K562 (cell line): ENCODE measurements around the gene ARMC9. TPM values are rescaled to one million over a fixed set of nuclear protein-coding genes. Genes with fewer than 3 reads are reported as not detected.
"Not testable (repeated sequence)": the region's sequence is repeated elsewhere in the genome, so short reads cannot be mapped to it uniquely, and the experiment has no call there.

Experiments
- ATAC-seq: fragments of 200-7000 bp; cut with Tn5 transposase; 3 replicates; pipeline ENCODE4 v1.9.1; 2020; ENCODE audit warnings: moderate library complexity
- BruUV-seq: library from RNA; stranded (reverse); fragments of 400-500 nt; replicated peaks from 2 replicates; lab custom pipeline; 2021; lab: Mats Ljungman, UMichigan
- CTCF ChIA-PET: fragments of 300-600 bp; formaldehyde crosslinking; extraction: SDS; loops from one replicate; lab custom pipeline; 2021; ENCODE audit warnings: low intra/inter-chr PET ratio; lab: Yijun Ruan, JAX
- POLR2A ChIA-PET: fragments of 300-600, 350-650 bp; sonication (Branson Sonifier 250); formaldehyde crosslinking; extraction: SDS; loops from one replicate; lab custom pipeline; 2021; ENCODE audit warnings: antibody characterized with exemption, inconsistent platforms; lab: Yijun Ruan, JAX
- DNase-seq, 4 experiments: peaks; one replicate each; pipeline versions ENCODE4 v3.0.0 to v3.0.0-alpha.2; 2011 to 2018; ENCODE audit warnings: low spot score in 3 of 4, mixed read lengths in 3 of 4; ENCODE audit errors: extremely low read depth in 1 of 4
- FAIRE-seq: peaks from 2 replicates; lab custom pipeline; 2011; peaks lifted over from hg19 to GRCh38; lab: Jason Lieb, UNC
- H2AFZ ChIP-seq: 2 replicates; pipeline ENCODE4 v1.6.0; 2011; ENCODE audit warnings: low read depth, low read length, control low read depth, inconsistent platforms
- H3K27ac ChIP-seq: fragments of 200-600 bp; 3 replicates; pipeline ENCODE4 v1.8.0; 2011; ENCODE audit warnings: low read depth, mild to moderate bottlenecking, control low read depth, inconsistent platforms, low read length, moderate library complexity, mixed read lengths; ENCODE audit errors: extremely low read depth
- H3K27me3 ChIP-seq, 2 experiments: fragments of 300-600 bp in 1 of 2; 2 replicates in 1 of 2; 3 replicates in 1 of 2; pipeline versions ENCODE4 v1.6.0 to v1.8.0; 2011; ENCODE audit warnings: inconsistent platforms in 2 of 2, low read length in 2 of 2, mild to moderate bottlenecking in 1 of 2, mixed read lengths in 1 of 2, moderate library complexity in 1 of 2; ENCODE audit not compliant: control insufficient read depth in 2 of 2, insufficient read depth in 2 of 2
- H3K36me3 ChIP-seq: fragments of 300-600 bp; 3 replicates; pipeline ENCODE4 v1.8.0; 2011; ENCODE audit warnings: mild to moderate bottlenecking, low read length, inconsistent platforms; ENCODE audit not compliant: control insufficient read depth, insufficient read depth
- H3K4me1 ChIP-seq, 2 experiments: fragments of 200-600 bp in 1 of 2; replicated peaks in 1 of 2; 2 replicates in 1 of 2; 3 replicates in 1 of 2; pipeline versions ENCODE4 v1.5.1 to v1.8.0; 2011; ENCODE audit warnings: inconsistent platforms in 2 of 2, low read length in 2 of 2, mild to moderate bottlenecking in 1 of 2, mixed read lengths in 1 of 2, moderate library complexity in 1 of 2; ENCODE audit not compliant: control insufficient read depth in 2 of 2, insufficient read depth in 2 of 2
- H3K4me2 ChIP-seq: 2 replicates; pipeline ENCODE4 v1.6.1; 2011; ENCODE audit warnings: low read length, control low read depth, inconsistent platforms, mixed read lengths; ENCODE audit not compliant: insufficient read depth
- H3K4me3 ChIP-seq: fragments of 200-600 bp; sonication (generic), shearing (Covaris generic); 2 replicates; pipeline ENCODE4 v1.5.1; 2016; ENCODE audit warnings: control low read depth, inconsistent platforms
- H3K79me2 ChIP-seq: fragments of 200-600 bp; 3 replicates; pipeline ENCODE4 v1.8.0; 2011; ENCODE audit warnings: low read length, inconsistent platforms; ENCODE audit not compliant: control insufficient read depth, insufficient read depth
- H3K9ac ChIP-seq, 2 experiments: 2 replicates each; pipeline versions ENCODE4 v1.6.0 to v1.6.1; 2011; ENCODE audit warnings: low read depth in 2 of 2, low read length in 2 of 2, control low read depth in 1 of 2, inconsistent platforms in 1 of 2, mild to moderate bottlenecking in 1 of 2, mixed read lengths in 1 of 2; ENCODE audit not compliant: insufficient read depth in 1 of 2
- H3K9me1 ChIP-seq: one replicate; pipeline ENCODE4 v1.6.0; 2011; ENCODE audit warnings: inconsistent platforms, mild to moderate bottlenecking, low read length, moderate library complexity; ENCODE audit not compliant: control insufficient read depth, insufficient read depth
- H3K9me3 ChIP-seq: replicated peaks from 2 replicates; pipeline ENCODE4 v1.5.1; 2011; ENCODE audit warnings: low read depth, low read length, inconsistent platforms; ENCODE audit not compliant: control insufficient read depth, insufficient read depth
- H4K20me1 ChIP-seq: replicated peaks from 2 replicates; pipeline ENCODE4 v1.6.1; 2011; ENCODE audit warnings: low read length, inconsistent platforms, mixed read lengths; ENCODE audit not compliant: control insufficient read depth, insufficient read depth
- C11orf30 ChIP-seq: fragments of 450-650 bp; IDR thresholded peaks from 2 replicates; pipeline ENCODE4 v1.6.1; 2016; ENCODE audit warnings: low read depth, mild to moderate bottlenecking
- EGR1 ChIP-seq: fragments of 450-650 bp; conservative IDR thresholded peaks from 2 replicates; pipeline ENCODE4 v1.6.1; 2017; ENCODE audit warnings: mild to moderate bottlenecking
- WGBS: fragments of 100-300 bp; shearing (Covaris generic); methylation state at CpG from one replicate; pipeline ENCODE4 v1.1.6; 2016; ENCODE audit warnings: low coverage, mixed read lengths; ENCODE audit not compliant: insufficient coverage; ENCODE audit errors: missing lambda C conversion rate; 5-methylcytosine and 5-hydroxymethylcytosine counted together
- in situ Hi-C: fragments of 300-500 bp; cut with MboI; formaldehyde crosslinking; loops from 4 replicates; pipeline ENCODE4 v1.15.0; 2018; ENCODE audit warnings: inconsistent platforms, mixed read lengths
- intact Hi-C: fragments of 100-400 bp; cut with micrococcal nuclease; formaldehyde crosslinking; loops from 2 replicates; pipeline ENCODE4 v1.14.2; 2022
- polyA plus RNA-seq, 8 experiments: library from polyadenylated mRNA; depleted of rRNA in 4 of 8; stranded (reverse) in 5 of 8; unstranded in 3 of 8; fragments of >200 nt; fragmentation: Nextera tagmentation in 2 of 8; fragmentation: Illumina TruSeq in 1 of 8; extraction: Ambion mirVana in 2 of 8; extraction: Trizol in 1 of 8; gene quantifications; 2 replicates each; pipeline versions ENCODE4 v1.2.1 to v1.2.3, GENCODE V29; 2011 to 2014; ENCODE audit warnings: inconsistent platforms in 1 of 8, missing spikeins in 1 of 8
- total RNA-seq, 7 experiments: library from RNA; depleted of rRNA in 6 of 7; stranded (reverse); fragments of >200 nt in 6 of 7; fragmentation: Illumina TruSeq in 2 of 7; extraction: Trizol in 2 of 7; gene quantifications; 2 replicates each; pipeline versions ENCODE4 v1.2.1 to v1.2.3, GENCODE V29; 2011 to 2021; ENCODE audit warnings: low replicate concordance in 1 of 7

ARMC9 gene
- total and polyA plus RNA-seq, 9 of the 15 experiments (the other 6 are each of a cell fraction or from before 2014, with no cell fraction given): 0.36 to 2.3 (median 1.1) TPM

- intact Hi-C loops: loop anchor here (5.0 to 10.0 kb wide), 2 partner anchors 109 to 176 kb away; no protein-coding TSS in a partner anchor
- H3K4me2 ChIP-seq, FAIRE-seq, H3K27ac ChIP-seq, CTCF ChIA-PET, BruUV-seq, H3K9me1 ChIP-seq, H2AFZ ChIP-seq, H3K4me3 ChIP-seq, ATAC-seq, in situ Hi-C loops, H3K36me3 ChIP-seq, H3K9ac ChIP-seq, H3K9me3 ChIP-seq, DNase-seq, H3K79me2 ChIP-seq, H3K4me1 ChIP-seq, H4K20me1 ChIP-seq: not testable (repeated sequence)
- H3K27me3 ChIP-seq: peaks cover 0 to 11% of the 10 kb centered on the region in 2 experiments; a peak in 2 of 5 replicates
- POLR2A ChIA-PET: interaction anchor here (0.6 kb wide), 2 partner anchors 34 to 573 kb away, joined by 3 read pairs; no protein-coding TSS in a partner anchor
- 0 out of 2 replicates have a peak, but pooled peaks have one; percentile 16 for TF ChIP-seq C11orf30
- TF ChIP-seq EGR1: peak; percentile 43; the same call in 1 of the 2 replicates
- 4% methylated on average over 12 of the region's 14 CpGs for WGBS
These were observed 205.2 kb downstream of the ARMC9 start for GRCh38 chr2:231403421-231404182.

GRCh38 chr2:231404183-231404578 is 205.8 kb downstream of the ARMC9 start:
- FAIRE-seq, H3K9me1 ChIP-seq, H3K27ac ChIP-seq, H3K36me3 ChIP-seq, BruUV-seq, H3K79me2 ChIP-seq, H3K9ac ChIP-seq, H3K4me1 ChIP-seq, ATAC-seq, in situ Hi-C loops, H3K9me3 ChIP-seq, H4K20me1 ChIP-seq, H3K27me3 ChIP-seq, DNase-seq, H3K4me2 ChIP-seq, H2AFZ ChIP-seq, CTCF ChIA-PET, H3K4me3 ChIP-seq: not testable (repeated sequence)
- intact Hi-C loops: loop anchor here (5.0 to 10.0 kb wide), 2 partner anchors 109 to 177 kb away; no protein-coding TSS in a partner anchor
- POLR2A ChIA-PET: interaction anchor here (0.6 kb wide), 1 partner anchor 573 kb away, joined by 3 read pairs; no protein-coding TSS in a partner anchor
- WGBS: 46% methylated on average over 14 of the region's 16 CpGs
